ENCODE data around the gene TAMALIN. TPM values are rescaled to one million over a fixed set of nuclear protein-coding genes. Genes with fewer than 3 reads are reported as not detected.

The TAMALIN gene
- total and polyA plus RNA-seq, 2 donors from 2014 or later = 22.3 to 52.3 TPM

DNA sequence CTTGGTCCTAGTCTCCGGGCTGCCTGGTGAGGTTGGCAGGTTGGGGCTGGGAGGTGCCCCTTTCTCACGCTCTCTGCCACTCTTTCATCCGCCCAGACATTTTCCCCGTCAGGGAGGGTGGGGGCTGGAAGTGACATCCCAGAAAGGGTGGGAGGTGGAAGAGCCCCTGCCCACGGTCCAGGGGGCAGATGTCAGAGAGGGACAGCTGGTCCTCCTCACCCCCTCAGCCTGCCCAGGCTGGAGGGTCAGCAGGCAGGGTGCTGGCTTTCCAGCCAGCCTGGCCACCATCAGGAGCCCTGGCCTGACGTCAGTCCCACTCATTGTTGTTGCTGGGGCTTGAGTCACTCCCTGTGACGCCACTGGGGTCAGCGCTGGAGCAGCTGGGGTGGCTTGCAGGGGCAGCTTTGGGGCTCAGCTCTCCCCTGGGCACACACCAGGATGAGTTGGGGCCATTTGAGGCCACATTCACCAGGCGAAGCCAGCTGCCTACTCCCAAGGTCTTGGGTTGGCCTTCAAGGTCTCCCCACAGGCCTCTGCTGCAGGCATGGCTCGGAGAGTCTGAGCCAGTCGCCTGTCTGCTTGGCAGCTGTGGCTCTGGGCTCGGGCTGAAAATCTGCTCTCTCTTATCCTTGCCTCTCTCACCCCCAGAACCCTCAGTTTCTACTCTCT is 57.4 kb downstream of the TAMALIN start:
- H3K9ac ChIP-seq (ENCODE audit: low read length in 3 of 3) = no peak overlapping the region
- peak in 1 of 5 donors; percentile 37 for DNase-seq
- H3K27me3 ChIP-seq (ENCODE audit: control insufficient read depth, insufficient read depth, low read length) = no peaks in the 10 kb centered on the region
- intact Hi-C loops (cut with DNase I) = no loop called here
- no peak overlapping the region for H3K27ac ChIP-seq (ENCODE audit: low read depth in 2 of 2, low read length in 2 of 2)
- no peaks in the 10 kb centered on the region for H3K36me3 ChIP-seq (ENCODE audit: control insufficient read depth in 2 of 3, insufficient read depth in 3 of 3, low read length in 3 of 3)
- H3K4me1 ChIP-seq (ENCODE audit: control insufficient read depth in 2 of 3, insufficient read depth in 2 of 3, low read depth in 1 of 3, low read length in 3 of 3) = peaks cover 0 to 2% (median under 1%) of the 10 kb centered on the region in 3 donors
- H3K4me3 ChIP-seq (ENCODE audit: low read length in 3 of 3) = no peak overlapping the region
- no peak for FAIRE-seq
- TF ChIP-seq, protein P1, sequence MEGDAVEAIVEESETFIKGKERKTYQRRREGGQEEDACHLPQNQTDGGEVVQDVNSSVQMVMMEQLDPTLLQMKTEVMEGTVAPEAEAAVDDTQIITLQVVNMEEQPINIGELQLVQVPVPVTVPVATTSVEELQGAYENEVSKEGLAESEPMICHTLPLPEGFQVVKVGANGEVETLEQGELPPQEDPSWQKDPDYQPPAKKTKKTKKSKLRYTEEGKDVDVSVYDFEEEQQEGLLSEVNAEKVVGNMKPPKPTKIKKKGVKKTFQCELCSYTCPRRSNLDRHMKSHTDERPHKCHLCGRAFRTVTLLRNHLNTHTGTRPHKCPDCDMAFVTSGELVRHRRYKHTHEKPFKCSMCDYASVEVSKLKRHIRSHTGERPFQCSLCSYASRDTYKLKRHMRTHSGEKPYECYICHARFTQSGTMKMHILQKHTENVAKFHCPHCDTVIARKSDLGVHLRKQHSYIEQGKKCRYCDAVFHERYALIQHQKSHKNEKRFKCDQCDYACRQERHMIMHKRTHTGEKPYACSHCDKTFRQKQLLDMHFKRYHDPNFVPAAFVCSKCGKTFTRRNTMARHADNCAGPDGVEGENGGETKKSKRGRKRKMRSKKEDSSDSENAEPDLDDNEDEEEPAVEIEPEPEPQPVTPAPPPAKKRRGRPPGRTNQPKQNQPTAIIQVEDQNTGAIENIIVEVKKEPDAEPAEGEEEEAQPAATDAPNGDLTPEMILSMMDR (IDR thresholded peaks at IDR 0.05; ENCODE audit: borderline replicate concordance, extremely low read depth, insufficient read depth) = no peak
- H3K9me3 ChIP-seq (ENCODE audit: control insufficient read depth in 2 of 3, insufficient read depth in 1 of 3, low read length in 3 of 3) = no peaks in the 10 kb centered on the region

Other genes starting within 250 kb of the TAMALIN start
- gene FIGNL2, start 158.2 kb upstream of the TAMALIN start, total RNA-seq = 6.1 TPM
- 3.1 TPM for gene FIGNL2, start 158.2 kb upstream of the TAMALIN start, polyA plus RNA-seq (ENCODE audit: insufficient read depth, low read depth, low replicate concordance)
- gene ANKRD33, start 118.8 kb upstream of the TAMALIN start, total RNA-seq = not detected
- not detected for gene ANKRD33, start 118.8 kb upstream of the TAMALIN start, polyA plus RNA-seq (ENCODE audit: insufficient read depth, low read depth, low replicate concordance)
- gene ACVRL1, start 99.4 kb upstream of the TAMALIN start, total RNA-seq = 88.4 TPM
- gene ACVRL1, start 99.4 kb upstream of the TAMALIN start, polyA plus RNA-seq (ENCODE audit: insufficient read depth, low read depth, low replicate concordance) = 29.1 TPM
- gene ACVR1B, start 55.2 kb upstream of the TAMALIN start, total RNA-seq = 95.5 TPM
- 30.6 TPM for gene ACVR1B, start 55.2 kb upstream of the TAMALIN start, polyA plus RNA-seq (ENCODE audit: insufficient read depth, low read depth, low replicate concordance)
- gene NR4A1, start 44.5 kb downstream of the TAMALIN start, total RNA-seq = 37.2 TPM
- 54.1 TPM for gene NR4A1, start 44.5 kb downstream of the TAMALIN start, polyA plus RNA-seq (ENCODE audit: insufficient read depth, low read depth, low replicate concordance)
- 32.1 TPM for gene ATG101, start 63.0 kb downstream of the TAMALIN start, total RNA-seq
- 53.0 TPM for gene ATG101, start 63.0 kb downstream of the TAMALIN start, polyA plus RNA-seq (ENCODE audit: insufficient read depth, low read depth, low replicate concordance)
- 0.31 TPM for gene SMIM41, start 72.8 kb downstream of the TAMALIN start, total RNA-seq
- gene SMIM41, start 72.8 kb downstream of the TAMALIN start, polyA plus RNA-seq (ENCODE audit: insufficient read depth, low read depth, low replicate concordance) = not detected
- gene KRT80, start 185.1 kb downstream of the TAMALIN start, total RNA-seq = 12.3 TPM
- gene KRT80, start 185.1 kb downstream of the TAMALIN start, polyA plus RNA-seq (ENCODE audit: insufficient read depth, low read depth, low replicate concordance) = 1.0 TPM
- gene KRT7, start 226.3 kb downstream of the TAMALIN start, total RNA-seq = 1,490 TPM
- 173 TPM for gene KRT7, start 226.3 kb downstream of the TAMALIN start, polyA plus RNA-seq (ENCODE audit: insufficient read depth, low read depth, low replicate concordance)